K562 (cell line): ENCODE results near the gene ZNF667. TPM values are rescaled to one million over a fixed set of nuclear protein-coding genes. Genes with fewer than 3 reads are reported as not detected.

Source experiments
- ATAC-seq: fragments of 200-7000 bp; cut with Tn5 transposase; 3 replicates; pipeline ENCODE4 v1.9.1; 2020; ENCODE audit warnings: moderate library complexity
- BruUV-seq: library from RNA; stranded (reverse); fragments of 400-500 nt; replicated peaks from 2 replicates; lab custom pipeline; 2021; lab: Mats Ljungman, UMichigan
- CTCF ChIA-PET: fragments of 300-600 bp; formaldehyde crosslinking; extraction: SDS; loops from one replicate; lab custom pipeline; 2021; ENCODE audit warnings: low intra/inter-chr PET ratio; lab: Yijun Ruan, JAX
- POLR2A ChIA-PET: fragments of 300-600, 350-650 bp; sonication (Branson Sonifier 250); formaldehyde crosslinking; extraction: SDS; loops from one replicate; lab custom pipeline; 2021; ENCODE audit warnings: antibody characterized with exemption, inconsistent platforms; lab: Yijun Ruan, JAX
- DNase-seq, 4 experiments: peaks; one replicate each; pipeline versions ENCODE4 v3.0.0 to v3.0.0-alpha.2; 2011 to 2018; ENCODE audit warnings: low spot score in 3 of 4, mixed read lengths in 3 of 4; ENCODE audit errors: extremely low read depth in 1 of 4
- FAIRE-seq: peaks from 2 replicates; lab custom pipeline; 2011; peaks lifted over from hg19 to GRCh38; lab: Jason Lieb, UNC
- H2AFZ ChIP-seq: 2 replicates; pipeline ENCODE4 v1.6.0; 2011; ENCODE audit warnings: low read depth, low read length, control low read depth, inconsistent platforms
- H3K27ac ChIP-seq: fragments of 200-600 bp; 3 replicates; pipeline ENCODE4 v1.8.0; 2011; ENCODE audit warnings: low read depth, mild to moderate bottlenecking, control low read depth, inconsistent platforms, low read length, moderate library complexity, mixed read lengths; ENCODE audit errors: extremely low read depth
- H3K27me3 ChIP-seq, 2 experiments: fragments of 300-600 bp in 1 of 2; 2 replicates in 1 of 2; 3 replicates in 1 of 2; pipeline versions ENCODE4 v1.6.0 to v1.8.0; 2011; ENCODE audit warnings: inconsistent platforms in 2 of 2, low read length in 2 of 2, mild to moderate bottlenecking in 1 of 2, mixed read lengths in 1 of 2, moderate library complexity in 1 of 2; ENCODE audit not compliant: control insufficient read depth in 2 of 2, insufficient read depth in 2 of 2
- H3K36me3 ChIP-seq: fragments of 300-600 bp; 3 replicates; pipeline ENCODE4 v1.8.0; 2011; ENCODE audit warnings: mild to moderate bottlenecking, low read length, inconsistent platforms; ENCODE audit not compliant: control insufficient read depth, insufficient read depth
- H3K4me1 ChIP-seq, 2 experiments: fragments of 200-600 bp in 1 of 2; replicated peaks in 1 of 2; 2 replicates in 1 of 2; 3 replicates in 1 of 2; pipeline versions ENCODE4 v1.5.1 to v1.8.0; 2011; ENCODE audit warnings: inconsistent platforms in 2 of 2, low read length in 2 of 2, mild to moderate bottlenecking in 1 of 2, mixed read lengths in 1 of 2, moderate library complexity in 1 of 2; ENCODE audit not compliant: control insufficient read depth in 2 of 2, insufficient read depth in 2 of 2
- H3K4me2 ChIP-seq: 2 replicates; pipeline ENCODE4 v1.6.1; 2011; ENCODE audit warnings: low read length, control low read depth, inconsistent platforms, mixed read lengths; ENCODE audit not compliant: insufficient read depth
- H3K4me3 ChIP-seq: fragments of 200-600 bp; sonication (generic), shearing (Covaris generic); 2 replicates; pipeline ENCODE4 v1.5.1; 2016; ENCODE audit warnings: control low read depth, inconsistent platforms
- H3K79me2 ChIP-seq: fragments of 200-600 bp; 3 replicates; pipeline ENCODE4 v1.8.0; 2011; ENCODE audit warnings: low read length, inconsistent platforms; ENCODE audit not compliant: control insufficient read depth, insufficient read depth
- H3K9ac ChIP-seq, 2 experiments: 2 replicates each; pipeline versions ENCODE4 v1.6.0 to v1.6.1; 2011; ENCODE audit warnings: low read depth in 2 of 2, low read length in 2 of 2, control low read depth in 1 of 2, inconsistent platforms in 1 of 2, mild to moderate bottlenecking in 1 of 2, mixed read lengths in 1 of 2; ENCODE audit not compliant: insufficient read depth in 1 of 2
- H3K9me1 ChIP-seq: one replicate; pipeline ENCODE4 v1.6.0; 2011; ENCODE audit warnings: inconsistent platforms, mild to moderate bottlenecking, low read length, moderate library complexity; ENCODE audit not compliant: control insufficient read depth, insufficient read depth
- H3K9me3 ChIP-seq: replicated peaks from 2 replicates; pipeline ENCODE4 v1.5.1; 2011; ENCODE audit warnings: low read depth, low read length, inconsistent platforms; ENCODE audit not compliant: control insufficient read depth, insufficient read depth
- H4K20me1 ChIP-seq: replicated peaks from 2 replicates; pipeline ENCODE4 v1.6.1; 2011; ENCODE audit warnings: low read length, inconsistent platforms, mixed read lengths; ENCODE audit not compliant: control insufficient read depth, insufficient read depth
- CBX1 ChIP-seq: sonication (generic); IDR thresholded peaks from 2 replicates; pipeline ENCODE4 v1.6.1; 2016; ENCODE audit warnings: antibody characterized with exemption, low read depth, mild to moderate bottlenecking
- CTBP1 ChIP-seq: fragments of 450-650 bp; IDR thresholded peaks from 2 replicates; pipeline ENCODE4 v1.6.1; 2016; ENCODE audit warnings: borderline replicate concordance
- EGR1 ChIP-seq: fragments of 450-650 bp; conservative IDR thresholded peaks from 2 replicates; pipeline ENCODE4 v1.6.1; 2017; ENCODE audit warnings: mild to moderate bottlenecking
- HDAC6 ChIP-seq: IDR thresholded peaks from 2 replicates; pipeline ENCODE4 v1.6.1; 2012; ENCODE audit warnings: low read depth, mild to moderate bottlenecking, control low read depth, inconsistent platforms, low read length, moderate library complexity
- KDM2B ChIP-seq: fragments of 250-450 bp; sonication (Bioruptor Pico); IDR thresholded peaks from 2 replicates; pipeline ENCODE4 v1.8.0; 2021; ENCODE audit warnings: mild to moderate bottlenecking, moderate library complexity
- MEIS2 ChIP-seq: fragments of 450-650 bp; IDR thresholded peaks from 2 replicates; pipeline ENCODE4 v1.6.1; 2014; ENCODE audit warnings: mild to moderate bottlenecking; ENCODE audit not compliant: partially characterized antibody
- MTA1 ChIP-seq: fragments of 450-650 bp; IDR thresholded peaks from 2 replicates; pipeline ENCODE4 v1.6.1; 2017; ENCODE audit warnings: borderline replicate concordance
- MYC ChIP-seq, 2 experiments: fragments of 250-450 bp in 1 of 2; sonication (Bioruptor Pico) in 1 of 2; IDR thresholded peaks; 2 replicates each; pipeline versions ENCODE4 v1.5.1 to v1.6.1; 2012 to 2021; ENCODE audit warnings: low read depth in 2 of 2, borderline replicate concordance in 1 of 2, improper control_type of control experiment in 1 of 2, low read length in 1 of 2, mild to moderate bottlenecking in 1 of 2, moderate library complexity in 1 of 2
- POLR2AphosphoS2 ChIP-seq: IDR thresholded peaks from 2 replicates; pipeline ENCODE4 v1.6.1; 2012; ENCODE audit warnings: low read length, improper control_type of control experiment
- TEAD1 ChIP-seq, 2 experiments: fragments of 450-650 bp in 1 of 2; sonication (generic) in 1 of 2; formaldehyde crosslinking; IDR thresholded peaks; 2 replicates each; pipeline versions ENCODE4 v1.4.0 to v1.8.0; 2020 to 2022; ENCODE audit warnings: mild to moderate bottlenecking in 2 of 2, missing genetic modification reagents in 1 of 2
- ZBTB7A ChIP-seq: IDR thresholded peaks from 2 replicates; pipeline ENCODE4 v1.6.1; 2011; ENCODE audit warnings: low read depth, mild to moderate bottlenecking, low read length, moderate library complexity, borderline replicate concordance; ENCODE audit not compliant: control insufficient read depth
- ZFP36 ChIP-seq: fragments of 150-350 bp; IDR thresholded peaks from 2 replicates; pipeline ENCODE4 v1.6.1; 2018; ENCODE audit warnings: low read length, low read depth; ENCODE audit not compliant: partially characterized antibody
- WGBS: fragments of 100-300 bp; shearing (Covaris generic); methylation state at CpG from one replicate; pipeline ENCODE4 v1.1.6; 2016; ENCODE audit warnings: low coverage, mixed read lengths; ENCODE audit not compliant: insufficient coverage; ENCODE audit errors: missing lambda C conversion rate; 5-methylcytosine and 5-hydroxymethylcytosine counted together
- in situ Hi-C: fragments of 300-500 bp; cut with MboI; formaldehyde crosslinking; loops from 4 replicates; pipeline ENCODE4 v1.15.0; 2018; ENCODE audit warnings: inconsistent platforms, mixed read lengths
- intact Hi-C: fragments of 100-400 bp; cut with micrococcal nuclease; formaldehyde crosslinking; loops from 2 replicates; pipeline ENCODE4 v1.14.2; 2022
- polyA plus RNA-seq, 8 experiments: library from polyadenylated mRNA; depleted of rRNA in 4 of 8; stranded (reverse) in 5 of 8; unstranded in 3 of 8; fragments of >200 nt; fragmentation: Nextera tagmentation in 2 of 8; fragmentation: Illumina TruSeq in 1 of 8; extraction: Ambion mirVana in 2 of 8; extraction: Trizol in 1 of 8; gene quantifications; 2 replicates each; pipeline versions ENCODE4 v1.2.1 to v1.2.3, GENCODE V29; 2011 to 2014; ENCODE audit warnings: inconsistent platforms in 1 of 8, missing spikeins in 1 of 8
- total RNA-seq, 7 experiments: library from RNA; depleted of rRNA in 6 of 7; stranded (reverse); fragments of >200 nt in 6 of 7; fragmentation: Illumina TruSeq in 2 of 7; extraction: Trizol in 2 of 7; gene quantifications; 2 replicates each; pipeline versions ENCODE4 v1.2.1 to v1.2.3, GENCODE V29; 2011 to 2021; ENCODE audit warnings: low replicate concordance in 1 of 7
- TF ChIP-seq, protein P1 (sequence below): fragments of 200-400 bp; formaldehyde crosslinking; IDR thresholded peaks from 2 replicates; pipeline ENCODE4 v1.6.1; 2017; ENCODE audit warnings: mild to moderate bottlenecking, low read depth, low read length, moderate library complexity
- TF ChIP-seq, protein P2 (sequence below): fragments of 250-450 bp; sonication (Bioruptor Pico); IDR thresholded peaks from 2 replicates; pipeline ENCODE4 v1.9.0; 2021; ENCODE audit warnings: mild to moderate bottlenecking
- TF ChIP-seq, protein P3 (sequence below): fragments of 150-350 bp; conservative IDR thresholded peaks from 2 replicates; pipeline ENCODE4 v1.6.1; 2014; ENCODE audit warnings: low read length

Gene ZNF667
- total and polyA plus RNA-seq, 9 of the 15 experiments (the other 6 are each of a cell fraction or from before 2014, with no cell fraction given), result not detected

DNA sequence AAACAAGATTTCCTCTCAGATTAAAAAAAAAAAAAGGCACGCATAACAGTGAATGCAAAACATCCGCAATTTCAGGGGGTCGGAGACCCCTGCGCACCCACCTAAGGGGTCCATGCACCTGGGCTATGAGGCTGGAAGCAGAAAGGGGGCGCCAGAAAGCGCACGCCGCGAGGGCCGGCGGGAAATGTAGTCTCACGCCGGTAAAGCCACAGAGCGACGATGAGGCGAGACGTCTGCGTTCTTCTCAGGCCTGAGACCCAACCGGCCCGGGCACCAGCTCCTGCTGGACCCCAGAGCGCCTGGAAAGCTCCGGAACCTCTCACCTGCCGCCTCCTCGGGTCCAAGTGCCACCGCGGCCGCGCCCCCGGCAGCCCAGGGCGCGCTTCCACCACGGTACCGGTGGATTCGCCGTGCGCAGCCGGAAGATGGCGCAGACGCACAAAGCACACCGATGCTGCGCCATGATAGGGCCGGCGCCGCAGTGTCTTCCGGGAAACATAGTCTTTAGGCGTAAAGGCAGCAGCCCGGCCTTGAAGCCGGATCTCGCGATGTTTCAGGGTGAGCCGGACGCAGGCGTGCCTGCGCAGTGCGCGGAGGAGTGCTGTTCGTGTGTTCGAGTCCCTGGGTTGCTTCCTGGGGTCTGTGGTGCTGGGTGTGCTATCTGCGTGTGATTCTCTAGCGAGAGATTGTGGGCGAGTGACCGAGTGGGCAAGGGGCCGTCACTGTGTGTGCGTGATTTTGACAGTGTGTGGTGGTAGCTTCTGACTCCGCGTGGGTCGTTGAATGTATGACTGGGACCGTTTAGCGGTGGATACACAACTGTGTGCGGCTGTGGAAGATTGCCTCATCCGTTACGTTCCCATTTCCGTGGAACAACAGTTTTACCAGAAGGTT, 83.8 kb downstream of the ZNF667 start, which contains the start of gene ZNF582:
Gene ZNF582, minus strand, starts transcription at position 416 of the 894 bp plus-strand sequence. CDS start 1,782 bp downstream, outside the sequence.
- Histone ChIP-seq H4K20me1 (no peaks in the 10 kb centered on the region), H3K27ac (peak within 1 kb of the TSS; percentile 82), H3K4me3 (peak within 1 kb of the TSS; percentile 66), H3K4me1 (peaks cover 4 to 9% of the 10 kb centered on the region in 2 experiments; a peak in 3 of 5 replicates), H3K36me3 (no peaks in the 10 kb centered on the region), H2AFZ (peak within 1 kb of the TSS; percentile 97), H3K79me2 (no peaks in the 10 kb centered on the region), H3K9me3 (peaks cover 11% of the 10 kb centered on the region), H3K4me2 (peak within 1 kb of the TSS; percentile 82), H3K9ac (peak within 1 kb of the TSS; percentile 88 to 96), H3K27me3 (no peaks in the 10 kb centered on the region), H3K9me1 (no peaks in the 10 kb centered on the region)
- ChIA-PET CTCF (interaction anchor here (0.6 to 0.7 kb wide), 2 partner anchors 535 to 1512 kb away, joined by 3 read pairs; no protein-coding TSS in a partner anchor), POLR2A (interaction anchor here (0.6 to 0.7 kb wide), 2 partner anchors 26 to 806 kb away, joined by 3 read pairs; no protein-coding TSS in a partner anchor)
- in situ Hi-C loops (no loop called here), intact Hi-C loops (no loop called here)
- BruUV-seq, result no TSS peak
- DNase-seq (peak; percentile 89 to 95 (median 92)), FAIRE-seq (peak; percentile 88), ATAC-seq (peak; percentile 100)
- 17% methylated on average over 70 of the region's 73 CpGs for WGBS
- TF ChIP-seq POLR2AphosphoS2 (no peak), KDM2B (CRISPR knock-in tag) (no peak), CBX1 (peak; percentile 97), HDAC6 (no peak), CTBP1 (peak; percentile 71; the same call in 1 of the 2 replicates), TEAD1 (CRISPR knock-in tag; IDR thresholded peaks at IDR 0.05) (0 out of 4 replicates have a peak, but pooled peaks of 1 of the 2 experiments have one; percentile 20), ZBTB7A (peak; percentile 100), MYC (IDR thresholded peaks at IDR 0.05; ENCODE audit: low read depth, low read length) (peak; percentile 72), MYC (CRISPR knock-in tag; IDR thresholded peaks at IDR 0.05; ENCODE audit: borderline replicate concordance, low read depth) (no peak), EGR1 (0 out of 2 replicates have a peak, but pooled peaks have one; percentile 24), MTA1 (peak; percentile 64; the same call in 1 of the 2 replicates), ZFP36 (no peak), MEIS2 (peak; percentile 31)
- TF ChIP-seq, protein P1, sequence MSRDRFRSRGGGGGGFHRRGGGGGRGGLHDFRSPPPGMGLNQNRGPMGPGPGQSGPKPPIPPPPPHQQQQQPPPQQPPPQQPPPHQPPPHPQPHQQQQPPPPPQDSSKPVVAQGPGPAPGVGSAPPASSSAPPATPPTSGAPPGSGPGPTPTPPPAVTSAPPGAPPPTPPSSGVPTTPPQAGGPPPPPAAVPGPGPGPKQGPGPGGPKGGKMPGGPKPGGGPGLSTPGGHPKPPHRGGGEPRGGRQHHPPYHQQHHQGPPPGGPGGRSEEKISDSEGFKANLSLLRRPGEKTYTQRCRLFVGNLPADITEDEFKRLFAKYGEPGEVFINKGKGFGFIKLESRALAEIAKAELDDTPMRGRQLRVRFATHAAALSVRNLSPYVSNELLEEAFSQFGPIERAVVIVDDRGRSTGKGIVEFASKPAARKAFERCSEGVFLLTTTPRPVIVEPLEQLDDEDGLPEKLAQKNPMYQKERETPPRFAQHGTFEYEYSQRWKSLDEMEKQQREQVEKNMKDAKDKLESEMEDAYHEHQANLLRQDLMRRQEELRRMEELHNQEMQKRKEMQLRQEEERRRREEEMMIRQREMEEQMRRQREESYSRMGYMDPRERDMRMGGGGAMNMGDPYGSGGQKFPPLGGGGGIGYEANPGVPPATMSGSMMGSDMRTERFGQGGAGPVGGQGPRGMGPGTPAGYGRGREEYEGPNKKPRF, result no peak
- TF ChIP-seq, protein P2, sequence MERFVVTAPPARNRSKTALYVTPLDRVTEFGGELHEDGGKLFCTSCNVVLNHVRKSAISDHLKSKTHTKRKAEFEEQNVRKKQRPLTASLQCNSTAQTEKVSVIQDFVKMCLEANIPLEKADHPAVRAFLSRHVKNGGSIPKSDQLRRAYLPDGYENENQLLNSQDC (CRISPR knock-in tag), result no peak
- TF ChIP-seq, protein P3, sequence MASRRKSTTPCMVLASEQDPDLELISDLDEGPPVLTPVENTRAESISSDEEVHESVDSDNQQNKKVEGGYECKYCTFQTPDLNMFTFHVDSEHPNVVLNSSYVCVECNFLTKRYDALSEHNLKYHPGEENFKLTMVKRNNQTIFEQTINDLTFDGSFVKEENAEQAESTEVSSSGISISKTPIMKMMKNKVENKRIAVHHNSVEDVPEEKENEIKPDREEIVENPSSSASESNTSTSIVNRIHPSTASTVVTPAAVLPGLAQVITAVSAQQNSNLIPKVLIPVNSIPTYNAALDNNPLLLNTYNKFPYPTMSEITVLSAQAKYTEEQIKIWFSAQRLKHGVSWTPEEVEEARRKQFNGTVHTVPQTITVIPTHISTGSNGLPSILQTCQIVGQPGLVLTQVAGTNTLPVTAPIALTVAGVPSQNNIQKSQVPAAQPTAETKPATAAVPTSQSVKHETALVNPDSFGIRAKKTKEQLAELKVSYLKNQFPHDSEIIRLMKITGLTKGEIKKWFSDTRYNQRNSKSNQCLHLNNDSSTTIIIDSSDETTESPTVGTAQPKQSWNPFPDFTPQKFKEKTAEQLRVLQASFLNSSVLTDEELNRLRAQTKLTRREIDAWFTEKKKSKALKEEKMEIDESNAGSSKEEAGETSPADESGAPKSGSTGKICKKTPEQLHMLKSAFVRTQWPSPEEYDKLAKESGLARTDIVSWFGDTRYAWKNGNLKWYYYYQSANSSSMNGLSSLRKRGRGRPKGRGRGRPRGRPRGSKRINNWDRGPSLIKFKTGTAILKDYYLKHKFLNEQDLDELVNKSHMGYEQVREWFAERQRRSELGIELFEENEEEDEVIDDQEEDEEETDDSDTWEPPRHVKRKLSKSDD, result no peak; the same call in 1 of the 2 replicates
